ENCODE results near the gene BMERB1. TPM values are rescaled to one million over a fixed set of nuclear protein-coding genes. Genes with fewer than 3 reads are reported as not detected.
"Not testable (repeated sequence)": the region's sequence is repeated elsewhere in the genome, so short reads cannot be mapped to it uniquely, and the experiment has no call there.

BMERB1 gene
- total and polyA plus RNA-seq, 5 donors from 2014 or later = 2.2 to 4.2 (median 3.3) TPM

DNA sequence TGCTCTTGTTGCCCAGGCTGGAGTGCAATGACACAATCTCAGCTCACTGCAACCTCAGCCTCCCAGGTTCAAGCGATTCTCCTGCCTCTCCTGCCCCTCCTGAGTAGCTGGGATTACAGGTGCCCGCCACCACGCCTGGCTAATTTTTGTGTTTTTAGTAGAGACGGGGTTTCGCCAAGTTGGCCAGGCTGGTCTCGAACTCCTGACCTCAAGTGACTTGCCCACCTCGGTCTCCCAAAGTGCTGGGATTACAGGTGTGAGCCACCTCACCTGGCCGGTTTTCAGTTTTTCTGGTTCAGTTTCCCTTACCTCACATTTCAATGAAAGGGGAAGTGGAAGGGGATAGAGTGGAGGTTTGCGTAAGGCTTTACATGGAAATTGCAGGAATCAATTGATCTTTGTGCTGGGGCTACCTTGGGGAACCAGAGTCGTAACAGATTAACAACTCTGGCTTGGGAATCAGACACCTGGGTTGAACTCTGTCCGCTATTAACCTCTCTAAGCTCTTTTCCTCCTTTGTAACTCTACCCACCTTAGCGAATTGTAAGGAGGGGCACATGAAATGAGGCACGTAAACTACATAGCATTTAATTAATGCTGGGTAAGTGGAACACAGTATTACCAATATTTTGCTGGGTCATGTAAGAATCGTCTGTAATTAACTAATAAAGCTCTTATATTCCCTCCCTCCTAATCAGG is 35.6 kb upstream of the BMERB1 start:
- Mint-ChIP-seq H3K4me3 (no peak overlapping the region), H3K27ac (no peak overlapping the region), H3K36me3 (no peaks in the 10 kb centered on the region), H3K27me3 (peaks cover 17% of the 10 kb centered on the region), H3K4me1 (peaks cover 0 to 6% (median 0%) of the 10 kb centered on the region in 4 donors), H3K9me3 (no peaks in the 10 kb centered on the region)
- Histone ChIP-seq H3K4me3 (ENCODE audit: low read depth, low read length) (no peak overlapping the region), H3K36me3 (ENCODE audit: control insufficient read depth, insufficient read depth, low read length) (no peaks in the 10 kb centered on the region), H3K9me3 (ENCODE audit: control insufficient read depth in 2 of 2, low read length in 2 of 2) (no peaks in the 10 kb centered on the region), H3K27ac (ENCODE audit: insufficient read depth, low read length, poor library complexity, severe bottlenecking) (no peak overlapping the region), H3K4me1 (ENCODE audit: control insufficient read depth, insufficient read depth, low read length, poor library complexity, severe bottlenecking) (no peaks in the 10 kb centered on the region), H3K27me3 (ENCODE audit: control insufficient read depth, insufficient read depth, low read length) (no peaks in the 10 kb centered on the region)
- ATAC-seq (ENCODE audit: low read depth in 2 of 2) (no peak), DNase-seq (no peak)

GRCh38 chr16:15399317-15399716 is 35.1 kb upstream of the BMERB1 start:
- Histone ChIP-seq H3K9me3 (ENCODE audit: control insufficient read depth in 2 of 2, low read length in 2 of 2) (no peaks in the 10 kb centered on the region), H3K4me3 (ENCODE audit: low read depth, low read length) (no peak overlapping the region), H3K36me3 (ENCODE audit: control insufficient read depth, insufficient read depth, low read length) (no peaks in the 10 kb centered on the region), H3K27me3 (ENCODE audit: control insufficient read depth, insufficient read depth, low read length) (no peaks in the 10 kb centered on the region), H3K4me1 (ENCODE audit: control insufficient read depth, insufficient read depth, low read length, poor library complexity, severe bottlenecking) (no peaks in the 10 kb centered on the region), H3K27ac (ENCODE audit: insufficient read depth, low read length, poor library complexity, severe bottlenecking) (no peak overlapping the region)
- Mint-ChIP-seq H3K36me3 (no peaks in the 10 kb centered on the region), H3K9me3 (no peaks in the 10 kb centered on the region), H3K4me3 (no peak overlapping the region), H3K27ac (no peak overlapping the region), H3K4me1 (peaks cover 0 to 6% (median 0%) of the 10 kb centered on the region in 4 donors), H3K27me3 (peaks cover 17% of the 10 kb centered on the region)
- no peak for DNase-seq
- ATAC-seq (ENCODE audit: low read depth in 2 of 2) = no peak

GRCh38 chr16:15400314-15400713 is 34.1 kb upstream of the BMERB1 start:
- H3K9me3 Mint-ChIP-seq; DNase-seq; H3K27me3 ChIP-seq (ENCODE audit: control insufficient read depth, insufficient read depth, low read length); ATAC-seq (ENCODE audit: low read depth in 2 of 2); H3K36me3 ChIP-seq (ENCODE audit: control insufficient read depth, insufficient read depth, low read length); H3K4me1 Mint-ChIP-seq; H3K9me3 ChIP-seq (ENCODE audit: control insufficient read depth in 2 of 2, low read length in 2 of 2); H3K4me3 Mint-ChIP-seq; H3K4me1 ChIP-seq (ENCODE audit: control insufficient read depth, insufficient read depth, low read length, poor library complexity, severe bottlenecking); H3K27ac Mint-ChIP-seq; H3K4me3 ChIP-seq (ENCODE audit: low read depth, low read length); H3K27ac ChIP-seq (ENCODE audit: insufficient read depth, low read length, poor library complexity, severe bottlenecking); H3K36me3 Mint-ChIP-seq: not testable (repeated sequence)
- peaks cover 18% of the 10 kb centered on the region for H3K27me3 Mint-ChIP-seq

GRCh38 chr16:15401972-15402371 is 32.4 kb upstream of the BMERB1 start:
- ATAC-seq (ENCODE audit: low read depth in 2 of 2) (no peak), DNase-seq (no peak)
- H3K4me3 Mint-ChIP-seq = no peak overlapping the region
- H3K4me1 ChIP-seq (ENCODE audit: control insufficient read depth, insufficient read depth, low read length, poor library complexity, severe bottlenecking) = no peaks in the 10 kb centered on the region
- H3K27ac ChIP-seq (ENCODE audit: insufficient read depth, low read length, poor library complexity, severe bottlenecking) = no peak overlapping the region
- H3K4me3 ChIP-seq (ENCODE audit: low read depth, low read length) = no peak overlapping the region
- no peaks in the 10 kb centered on the region for H3K27me3 ChIP-seq (ENCODE audit: control insufficient read depth, insufficient read depth, low read length)
- no peaks in the 10 kb centered on the region for H3K9me3 Mint-ChIP-seq
- H3K27me3 Mint-ChIP-seq = peaks cover 15% of the 10 kb centered on the region
- peaks cover 0 to 6% (median 0%) of the 10 kb centered on the region in 4 donors for H3K4me1 Mint-ChIP-seq
- H3K27ac Mint-ChIP-seq = no peak overlapping the region
- H3K9me3 ChIP-seq (ENCODE audit: control insufficient read depth in 2 of 2, low read length in 2 of 2) = no peaks in the 10 kb centered on the region
- no peaks in the 10 kb centered on the region for H3K36me3 Mint-ChIP-seq
- H3K36me3 ChIP-seq (ENCODE audit: control insufficient read depth, insufficient read depth, low read length) = no peaks in the 10 kb centered on the region

GRCh38 chr16:15403392-15403995 is 30.9 kb upstream of the BMERB1 start:
- Histone ChIP-seq H3K27me3 (ENCODE audit: control insufficient read depth, insufficient read depth, low read length) (no peaks in the 10 kb centered on the region), H3K36me3 (ENCODE audit: control insufficient read depth, insufficient read depth, low read length) (no peaks in the 10 kb centered on the region), H3K4me1 (ENCODE audit: control insufficient read depth, insufficient read depth, low read length, poor library complexity, severe bottlenecking) (no peaks in the 10 kb centered on the region), H3K27ac (ENCODE audit: insufficient read depth, low read length, poor library complexity, severe bottlenecking) (no peak overlapping the region), H3K9me3 (ENCODE audit: control insufficient read depth in 2 of 2, low read length in 2 of 2) (no peaks in the 10 kb centered on the region), H3K4me3 (ENCODE audit: low read depth, low read length) (no peak overlapping the region)
- no peak overlapping the region for H3K27ac Mint-ChIP-seq
- peaks cover 14% of the 10 kb centered on the region for H3K27me3 Mint-ChIP-seq
- H3K4me3 Mint-ChIP-seq = no peak overlapping the region
- no peaks in the 10 kb centered on the region for H3K36me3 Mint-ChIP-seq
- ATAC-seq (ENCODE audit: low read depth in 2 of 2) (no peak), DNase-seq (no peak)
- peaks cover 0 to 6% (median 0%) of the 10 kb centered on the region in 4 donors for H3K4me1 Mint-ChIP-seq
- no peaks in the 10 kb centered on the region for H3K9me3 Mint-ChIP-seq

DNA sequence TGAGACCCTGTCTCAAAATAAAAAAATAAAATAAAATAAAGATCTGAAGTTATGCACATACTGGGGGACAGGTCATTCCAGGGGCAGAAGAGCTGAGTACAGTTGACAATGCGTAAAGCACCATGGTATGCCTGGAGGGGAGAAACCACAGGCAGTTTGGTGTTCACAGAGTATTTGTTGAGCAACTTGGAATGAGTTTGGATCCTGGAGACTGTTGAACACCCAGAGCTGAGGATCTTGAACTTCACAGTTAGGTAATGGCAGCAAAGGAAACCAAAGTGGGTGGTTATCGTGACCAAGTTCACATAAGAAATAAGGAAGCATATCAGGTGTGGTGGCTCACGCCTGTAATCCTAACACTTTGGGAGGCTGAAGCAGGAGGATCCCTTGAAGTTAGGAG is 30.3 kb upstream of the BMERB1 start:
- not testable (repeated sequence) for H3K27me3 ChIP-seq (ENCODE audit: control insufficient read depth, insufficient read depth, low read length); H3K36me3 Mint-ChIP-seq

GRCh38 chr16:15404792-15405191 is 29.6 kb upstream of the BMERB1 start:
- Mint-ChIP-seq H3K36me3 (no peaks in the 10 kb centered on the region), H3K27ac (no peak overlapping the region)
- ATAC-seq (ENCODE audit: low read depth in 2 of 2) = no peak

More for the DNA sequence above, 30.3 kb upstream of the BMERB1 start:
- not testable (repeated sequence) for H3K9me3 Mint-ChIP-seq; H3K9me3 ChIP-seq (ENCODE audit: control insufficient read depth in 2 of 2, low read length in 2 of 2); H3K4me1 Mint-ChIP-seq; ATAC-seq (ENCODE audit: low read depth in 2 of 2); H3K4me3 ChIP-seq (ENCODE audit: low read depth, low read length); H3K27ac Mint-ChIP-seq; DNase-seq; H3K27ac ChIP-seq (ENCODE audit: insufficient read depth, low read length, poor library complexity, severe bottlenecking); H3K36me3 ChIP-seq (ENCODE audit: control insufficient read depth, insufficient read depth, low read length); H3K4me3 Mint-ChIP-seq; H3K4me1 ChIP-seq (ENCODE audit: control insufficient read depth, insufficient read depth, low read length, poor library complexity, severe bottlenecking)
- H3K27me3 Mint-ChIP-seq = peaks cover 14% of the 10 kb centered on the region

DNA sequence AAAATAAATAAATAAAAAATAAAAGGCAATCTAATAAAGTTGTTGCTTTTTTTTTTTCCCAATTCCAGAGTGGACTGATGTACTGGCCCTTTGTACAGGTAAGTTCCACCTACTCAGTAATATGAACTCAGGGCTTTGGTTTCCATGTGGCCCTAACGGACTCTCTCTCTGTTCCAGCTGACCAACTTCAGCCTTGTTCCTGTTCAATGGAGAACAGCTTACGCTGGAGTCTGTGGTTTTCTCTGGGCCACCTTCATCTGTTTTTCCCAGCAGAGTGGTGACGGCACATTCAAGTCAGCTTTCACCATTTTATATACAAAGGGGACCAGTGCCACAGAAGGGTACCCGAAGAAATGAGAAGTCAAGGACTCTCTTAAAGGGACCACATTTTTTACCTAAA is 26.6 kb upstream of the BMERB1 start:
- ATAC-seq (ENCODE audit: low read depth in 2 of 2); H3K4me3 Mint-ChIP-seq; H3K27ac ChIP-seq (ENCODE audit: insufficient read depth, low read length, poor library complexity, severe bottlenecking); H3K27me3 ChIP-seq (ENCODE audit: control insufficient read depth, insufficient read depth, low read length); H3K9me3 ChIP-seq (ENCODE audit: control insufficient read depth in 2 of 2, low read length in 2 of 2); H3K27me3 Mint-ChIP-seq; H3K4me1 ChIP-seq (ENCODE audit: control insufficient read depth, insufficient read depth, low read length, poor library complexity, severe bottlenecking); H3K27ac Mint-ChIP-seq; DNase-seq; H3K36me3 ChIP-seq (ENCODE audit: control insufficient read depth, insufficient read depth, low read length); H3K4me1 Mint-ChIP-seq; H3K4me3 ChIP-seq (ENCODE audit: low read depth, low read length); H3K9me3 Mint-ChIP-seq; H3K36me3 Mint-ChIP-seq: not testable (repeated sequence)

More at GRCh38 chr16:15404792-15405191, 29.6 kb upstream of the BMERB1 start:
- Histone ChIP-seq H3K27ac (ENCODE audit: insufficient read depth, low read length, poor library complexity, severe bottlenecking) (no peak overlapping the region), H3K4me1 (ENCODE audit: control insufficient read depth, insufficient read depth, low read length, poor library complexity, severe bottlenecking) (no peaks in the 10 kb centered on the region), H3K4me3 (ENCODE audit: low read depth, low read length) (no peak overlapping the region), H3K9me3 (ENCODE audit: control insufficient read depth in 2 of 2, low read length in 2 of 2) (no peaks in the 10 kb centered on the region), H3K36me3 (ENCODE audit: control insufficient read depth, insufficient read depth, low read length) (no peaks in the 10 kb centered on the region), H3K27me3 (ENCODE audit: control insufficient read depth, insufficient read depth, low read length) (no peaks in the 10 kb centered on the region)
- Mint-ChIP-seq H3K27me3 (peaks cover 11% of the 10 kb centered on the region), H3K4me1 (peaks cover 0 to 6% (median 0%) of the 10 kb centered on the region in 4 donors), H3K9me3 (no peaks in the 10 kb centered on the region), H3K4me3 (no peak overlapping the region)
- no peak for DNase-seq

All from CD4-positive, CD25-positive, alpha-beta regulatory T cell (primary cell).